ENCODE measurements around the gene KLHL26. TPM values are rescaled to one million over a fixed set of nuclear protein-coding genes. Genes with fewer than 3 reads are reported as not detected.

The KLHL26 gene
- polyA plus RNA-seq, 1 donor from 2014 or later = 4.7 TPM

DNA sequence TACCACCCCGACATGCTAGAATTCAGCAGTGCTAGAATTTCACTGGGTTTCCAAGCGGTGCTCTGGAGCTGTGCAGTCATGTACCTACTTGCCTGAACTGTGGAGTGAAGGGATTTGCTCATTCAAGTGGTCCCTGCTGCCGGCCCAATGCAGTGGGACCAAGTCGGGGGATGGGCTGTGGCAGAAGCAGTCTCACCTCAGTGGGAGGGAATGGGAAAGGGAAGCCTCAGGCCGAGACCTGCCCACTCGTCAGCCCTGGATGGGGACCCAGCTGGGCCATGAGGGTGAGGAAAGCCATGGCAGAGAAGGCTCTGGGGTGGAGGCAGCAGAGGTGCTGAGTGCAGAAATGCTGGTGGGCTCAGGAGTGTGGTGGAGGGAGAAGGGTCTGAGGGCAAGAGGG is 14.9 kb downstream of the KLHL26 start:
- H3K79me2 ChIP-seq (replicated peaks; ENCODE audit: insufficient read depth, low read length) = no peaks in the 10 kb centered on the region
- H3K9ac ChIP-seq (ENCODE audit: low read length) = no peak overlapping the region
- TF ChIP-seq EP300 (conservative IDR thresholded peaks at IDR 0.05; ENCODE audit: poor library complexity, severe bottlenecking) = no peak
- TF ChIP-seq SMC3 (conservative IDR thresholded peaks at IDR 0.05; ENCODE audit: poor library complexity) = no peak
- no peak for TF ChIP-seq RAD21 (conservative IDR thresholded peaks at IDR 0.05)
- no peak for TF ChIP-seq TAF1 (IDR thresholded peaks at IDR 0.05; ENCODE audit: low read depth)
- TF ChIP-seq, protein P1, sequence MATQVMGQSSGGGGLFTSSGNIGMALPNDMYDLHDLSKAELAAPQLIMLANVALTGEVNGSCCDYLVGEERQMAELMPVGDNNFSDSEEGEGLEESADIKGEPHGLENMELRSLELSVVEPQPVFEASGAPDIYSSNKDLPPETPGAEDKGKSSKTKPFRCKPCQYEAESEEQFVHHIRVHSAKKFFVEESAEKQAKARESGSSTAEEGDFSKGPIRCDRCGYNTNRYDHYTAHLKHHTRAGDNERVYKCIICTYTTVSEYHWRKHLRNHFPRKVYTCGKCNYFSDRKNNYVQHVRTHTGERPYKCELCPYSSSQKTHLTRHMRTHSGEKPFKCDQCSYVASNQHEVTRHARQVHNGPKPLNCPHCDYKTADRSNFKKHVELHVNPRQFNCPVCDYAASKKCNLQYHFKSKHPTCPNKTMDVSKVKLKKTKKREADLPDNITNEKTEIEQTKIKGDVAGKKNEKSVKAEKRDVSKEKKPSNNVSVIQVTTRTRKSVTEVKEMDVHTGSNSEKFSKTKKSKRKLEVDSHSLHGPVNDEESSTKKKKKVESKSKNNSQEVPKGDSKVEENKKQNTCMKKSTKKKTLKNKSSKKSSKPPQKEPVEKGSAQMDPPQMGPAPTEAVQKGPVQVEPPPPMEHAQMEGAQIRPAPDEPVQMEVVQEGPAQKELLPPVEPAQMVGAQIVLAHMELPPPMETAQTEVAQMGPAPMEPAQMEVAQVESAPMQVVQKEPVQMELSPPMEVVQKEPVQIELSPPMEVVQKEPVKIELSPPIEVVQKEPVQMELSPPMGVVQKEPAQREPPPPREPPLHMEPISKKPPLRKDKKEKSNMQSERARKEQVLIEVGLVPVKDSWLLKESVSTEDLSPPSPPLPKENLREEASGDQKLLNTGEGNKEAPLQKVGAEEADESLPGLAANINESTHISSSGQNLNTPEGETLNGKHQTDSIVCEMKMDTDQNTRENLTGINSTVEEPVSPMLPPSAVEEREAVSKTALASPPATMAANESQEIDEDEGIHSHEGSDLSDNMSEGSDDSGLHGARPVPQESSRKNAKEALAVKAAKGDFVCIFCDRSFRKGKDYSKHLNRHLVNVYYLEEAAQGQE (IDR thresholded peaks at IDR 0.05; ENCODE audit: borderline replicate concordance) = no peak
- TF ChIP-seq POLR2AphosphoS5 (IDR thresholded peaks at IDR 0.05) = no peak
- no peaks in the 10 kb centered on the region for H3K9me3 ChIP-seq (ENCODE audit: low read length)
- no peaks in the 10 kb centered on the region for H3K27me3 ChIP-seq (ENCODE audit: insufficient read depth, low read depth, low read length)
- H4K20me1 ChIP-seq (ENCODE audit: insufficient read depth) = no peaks in the 10 kb centered on the region
- no peak overlapping the region for H3K27ac ChIP-seq (ENCODE audit: low read length)
- no peak overlapping the region for H3K4me3 ChIP-seq (ENCODE audit: low read length)
- no peaks in the 10 kb centered on the region for H3F3A ChIP-seq (ENCODE audit: insufficient read depth, low read length, poor library complexity, severe bottlenecking)
- H3K9me2 ChIP-seq (ENCODE audit: insufficient read depth, low read length) = no peaks in the 10 kb centered on the region
- H3K4me2 ChIP-seq (ENCODE audit: low read length) = no peak overlapping the region
- H3K36me3 ChIP-seq (ENCODE audit: insufficient read depth, low read length) = no peaks in the 10 kb centered on the region
- no peak overlapping the region for H2AFZ ChIP-seq (ENCODE audit: low read depth, low read length)

DNA sequence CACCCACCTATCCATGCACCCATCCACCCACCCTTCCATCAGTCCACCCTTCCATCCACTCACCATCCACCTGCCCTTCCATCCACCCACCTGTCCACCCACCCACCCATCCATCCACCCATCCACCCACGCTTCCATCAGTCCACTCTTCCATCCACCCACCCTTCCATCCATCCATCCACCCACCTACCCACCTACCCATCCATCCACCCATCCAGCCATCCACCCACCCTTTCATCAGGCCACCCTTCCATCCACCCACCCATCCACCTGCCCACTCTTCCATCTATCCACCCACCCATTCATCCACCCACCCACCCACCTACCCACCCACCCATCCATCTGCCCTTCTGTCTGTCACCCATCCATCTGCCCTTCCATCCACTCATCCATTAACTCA is 17.0 kb downstream of the KLHL26 start:
- Histone ChIP-seq H3F3A (ENCODE audit: insufficient read depth, low read length, poor library complexity, severe bottlenecking) (no peaks in the 10 kb centered on the region), H3K4me3 (ENCODE audit: low read length) (no peak overlapping the region), H3K4me2 (ENCODE audit: low read length) (no peak overlapping the region), H3K9ac (ENCODE audit: low read length) (no peak overlapping the region), H3K36me3 (ENCODE audit: insufficient read depth, low read length) (no peaks in the 10 kb centered on the region), H3K79me2 (replicated peaks; ENCODE audit: insufficient read depth, low read length) (peaks cover 4% of the 10 kb centered on the region), H3K27me3 (ENCODE audit: insufficient read depth, low read depth, low read length) (no peaks in the 10 kb centered on the region), H3K9me3 (ENCODE audit: low read length) (no peaks in the 10 kb centered on the region), H4K20me1 (ENCODE audit: insufficient read depth) (no peaks in the 10 kb centered on the region), H3K9me2 (ENCODE audit: insufficient read depth, low read length) (no peaks in the 10 kb centered on the region), H3K27ac (ENCODE audit: low read length) (no peak overlapping the region), H2AFZ (ENCODE audit: low read depth, low read length) (no peak overlapping the region)
- TF ChIP-seq, protein P2, sequence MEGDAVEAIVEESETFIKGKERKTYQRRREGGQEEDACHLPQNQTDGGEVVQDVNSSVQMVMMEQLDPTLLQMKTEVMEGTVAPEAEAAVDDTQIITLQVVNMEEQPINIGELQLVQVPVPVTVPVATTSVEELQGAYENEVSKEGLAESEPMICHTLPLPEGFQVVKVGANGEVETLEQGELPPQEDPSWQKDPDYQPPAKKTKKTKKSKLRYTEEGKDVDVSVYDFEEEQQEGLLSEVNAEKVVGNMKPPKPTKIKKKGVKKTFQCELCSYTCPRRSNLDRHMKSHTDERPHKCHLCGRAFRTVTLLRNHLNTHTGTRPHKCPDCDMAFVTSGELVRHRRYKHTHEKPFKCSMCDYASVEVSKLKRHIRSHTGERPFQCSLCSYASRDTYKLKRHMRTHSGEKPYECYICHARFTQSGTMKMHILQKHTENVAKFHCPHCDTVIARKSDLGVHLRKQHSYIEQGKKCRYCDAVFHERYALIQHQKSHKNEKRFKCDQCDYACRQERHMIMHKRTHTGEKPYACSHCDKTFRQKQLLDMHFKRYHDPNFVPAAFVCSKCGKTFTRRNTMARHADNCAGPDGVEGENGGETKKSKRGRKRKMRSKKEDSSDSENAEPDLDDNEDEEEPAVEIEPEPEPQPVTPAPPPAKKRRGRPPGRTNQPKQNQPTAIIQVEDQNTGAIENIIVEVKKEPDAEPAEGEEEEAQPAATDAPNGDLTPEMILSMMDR (IDR thresholded peaks at IDR 0.05; ENCODE audit: poor library complexity, severe bottlenecking) = no peak
- TF ChIP-seq SMC3 (conservative IDR thresholded peaks at IDR 0.05; ENCODE audit: poor library complexity) (no peak), TAF1 (IDR thresholded peaks at IDR 0.05; ENCODE audit: low read depth) (no peak), RAD21 (conservative IDR thresholded peaks at IDR 0.05) (no peak), EZH2 (IDR thresholded peaks at IDR 0.05; ENCODE audit: borderline replicate concordance, insufficient read depth, low read length, poor library complexity, severe bottlenecking) (no peak), EP300 (conservative IDR thresholded peaks at IDR 0.05; ENCODE audit: poor library complexity, severe bottlenecking) (no peak), POLR2AphosphoS5 (IDR thresholded peaks at IDR 0.05) (no peak), MXI1 (conservative IDR thresholded peaks at IDR 0.05; ENCODE audit: poor library complexity, severe bottlenecking) (no peak)
- TF ChIP-seq, protein P1 (IDR thresholded peaks at IDR 0.05; ENCODE audit: borderline replicate concordance) = no peak

All from neural cell (in vitro differentiated cells).